OCI-LY1 (cell line): Measurements from ENCODE around the gene IQSEC1.

Experiments
- EZH2 ChIP-seq: fragments of 200-600 bp; sonication (generic), shearing (Covaris generic); IDR thresholded peaks from 2 replicates; pipeline ENCODE4 v1.8.0; 2017; ENCODE audit warnings: borderline replicate concordance, mixed run types, mild to moderate bottlenecking, antibody characterized with exemption, low read length, moderate library complexity, mixed read lengths
- TF ChIP-seq, protein P1 (sequence below): fragments of 200-600 bp; sonication (generic), shearing (Covaris generic); IDR thresholded peaks from 2 replicates; pipeline ENCODE4 v1.5.1; 2017; ENCODE audit warnings: mild to moderate bottlenecking, antibody characterized with exemption, low read length, moderate library complexity, mixed read lengths

DNA sequence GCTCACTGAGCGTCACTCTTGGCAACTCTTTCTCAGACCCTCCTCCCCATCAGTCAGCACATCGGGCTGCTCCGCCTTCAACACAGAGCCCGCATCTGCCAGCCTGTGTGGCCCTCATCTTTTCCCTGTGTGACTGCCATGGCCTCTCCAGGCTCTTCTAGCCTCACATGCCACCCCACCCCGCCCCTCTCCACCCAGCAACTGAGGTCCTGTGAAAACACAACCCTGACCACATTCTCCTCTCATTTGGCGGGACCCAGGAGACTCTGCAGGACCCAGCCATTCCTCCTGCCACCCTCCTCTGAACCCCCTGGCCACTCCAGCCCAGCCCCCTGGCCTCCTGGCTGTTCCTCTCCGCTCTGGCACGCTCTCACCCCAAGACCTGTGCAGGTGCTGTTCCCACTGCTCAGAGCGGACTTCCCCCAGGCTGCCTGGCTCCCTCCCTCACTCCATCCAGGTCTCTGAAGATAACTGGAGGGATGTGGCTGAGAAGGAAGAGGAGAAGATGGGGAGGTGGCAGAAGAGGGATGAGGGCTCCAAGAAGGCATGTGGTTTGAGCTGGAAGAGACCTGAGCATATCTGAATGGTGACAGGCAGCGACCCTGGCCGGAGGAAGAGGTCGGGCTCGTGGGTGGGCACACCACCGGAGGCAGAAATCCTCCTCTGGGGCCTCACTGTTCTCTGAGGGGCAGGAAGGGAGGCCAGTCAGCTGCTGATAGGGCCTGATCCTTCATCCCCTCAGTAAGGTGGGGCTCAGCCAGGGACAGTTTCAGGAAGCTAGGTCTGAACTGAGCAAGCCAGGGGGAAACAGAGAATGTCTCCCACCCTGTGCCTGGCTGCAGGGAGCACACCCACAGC lies 120.7 kb downstream of the IQSEC1 start:
- TF ChIP-seq, protein P1, sequence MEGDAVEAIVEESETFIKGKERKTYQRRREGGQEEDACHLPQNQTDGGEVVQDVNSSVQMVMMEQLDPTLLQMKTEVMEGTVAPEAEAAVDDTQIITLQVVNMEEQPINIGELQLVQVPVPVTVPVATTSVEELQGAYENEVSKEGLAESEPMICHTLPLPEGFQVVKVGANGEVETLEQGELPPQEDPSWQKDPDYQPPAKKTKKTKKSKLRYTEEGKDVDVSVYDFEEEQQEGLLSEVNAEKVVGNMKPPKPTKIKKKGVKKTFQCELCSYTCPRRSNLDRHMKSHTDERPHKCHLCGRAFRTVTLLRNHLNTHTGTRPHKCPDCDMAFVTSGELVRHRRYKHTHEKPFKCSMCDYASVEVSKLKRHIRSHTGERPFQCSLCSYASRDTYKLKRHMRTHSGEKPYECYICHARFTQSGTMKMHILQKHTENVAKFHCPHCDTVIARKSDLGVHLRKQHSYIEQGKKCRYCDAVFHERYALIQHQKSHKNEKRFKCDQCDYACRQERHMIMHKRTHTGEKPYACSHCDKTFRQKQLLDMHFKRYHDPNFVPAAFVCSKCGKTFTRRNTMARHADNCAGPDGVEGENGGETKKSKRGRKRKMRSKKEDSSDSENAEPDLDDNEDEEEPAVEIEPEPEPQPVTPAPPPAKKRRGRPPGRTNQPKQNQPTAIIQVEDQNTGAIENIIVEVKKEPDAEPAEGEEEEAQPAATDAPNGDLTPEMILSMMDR, result no peak
- no peak for TF ChIP-seq EZH2
